Duodenal mucosa (tissue), 2 donors: ENCODE results near the gene NEURL1B.
"Not testable (repeated sequence)": the region's sequence is repeated elsewhere in the genome, so short reads cannot be mapped to it uniquely, and the experiment has no call there.

Experiments
- H3K27ac ChIP-seq: one replicate; pipeline ENCODE4 v1.7.0; 2013; ENCODE audit warnings: low read depth, low read length
- H3K27me3 ChIP-seq, 2 donors: one replicate each; pipeline ENCODE4 v1.7.0; 2013; ENCODE audit warnings: low read length in 2 of 2, control low read depth in 1 of 2; ENCODE audit not compliant: insufficient read depth in 2 of 2, control insufficient read depth in 1 of 2
- H3K36me3 ChIP-seq, 2 donors: one replicate each; pipeline ENCODE4 v1.7.0; 2013; ENCODE audit warnings: low read length in 2 of 2, control low read depth in 1 of 2; ENCODE audit not compliant: insufficient read depth in 2 of 2, control insufficient read depth in 1 of 2
- H3K4me1 ChIP-seq, 2 donors: one replicate each; pipeline ENCODE4 v1.7.0; 2013; ENCODE audit warnings: low read length in 2 of 2, control low read depth in 1 of 2; ENCODE audit not compliant: insufficient read depth in 2 of 2, control insufficient read depth in 1 of 2
- H3K4me3 ChIP-seq, 2 donors: one replicate each; pipeline ENCODE4 v1.7.0; 2013; ENCODE audit warnings: low read length in 2 of 2, low read depth in 1 of 2
- H3K9ac ChIP-seq, 2 donors: one replicate each; pipeline ENCODE4 v1.7.0; 2013; ENCODE audit warnings: low read length in 2 of 2, low read depth in 1 of 2
- H3K9me3 ChIP-seq, 2 donors: one replicate each; pipeline ENCODE4 v1.7.0; 2013; ENCODE audit warnings: low read length in 2 of 2, control low read depth in 1 of 2; ENCODE audit not compliant: control insufficient read depth in 1 of 2

Gene NEURL1B

GRCh38 chr5:172701291-172701656 is 60.2 kb downstream of the NEURL1B start:
- Histone ChIP-seq H3K4me3 (no peak overlapping the region), H3K9ac (no peak overlapping the region), H3K36me3 (no peaks in the 10 kb centered on the region), H3K4me1 (peaks cover 11 to 19% of the 10 kb centered on the region in 2 donors), H3K27me3 (peaks cover 6 to 9% of the 10 kb centered on the region in 2 donors), H3K9me3 (no peaks in the 10 kb centered on the region), H3K27ac (no peak overlapping the region)

GRCh38 chr5:172703952-172704351 is 62.9 kb downstream of the NEURL1B start:
- H3K9me3 ChIP-seq, result no peaks in the 10 kb centered on the region
- no peak overlapping the region for H3K9ac ChIP-seq
- no peaks in the 10 kb centered on the region for H3K36me3 ChIP-seq
- H3K27me3 ChIP-seq, result peaks cover 15 to 18% of the 10 kb centered on the region in 2 donors
- H3K4me3 ChIP-seq, result no peak overlapping the region
- H3K27ac ChIP-seq, result no peak overlapping the region
- peaks cover 5 to 8% of the 10 kb centered on the region in 2 donors for H3K4me1 ChIP-seq

- H3K4me3 ChIP-seq, result no peak overlapping the region
- H3K27ac ChIP-seq, result no peak overlapping the region
- H3K27me3 ChIP-seq, result peaks cover 15 to 18% of the 10 kb centered on the region in 2 donors
- H3K4me1 ChIP-seq, result peaks cover 5 to 8% of the 10 kb centered on the region in 2 donors
- no peaks in the 10 kb centered on the region for H3K9me3 ChIP-seq
- no peak overlapping the region for H3K9ac ChIP-seq
- no peaks in the 10 kb centered on the region for H3K36me3 ChIP-seq
These were observed 64.6 kb downstream of the NEURL1B start for GRCh38 chr5:172705576-172706084.

DNA sequence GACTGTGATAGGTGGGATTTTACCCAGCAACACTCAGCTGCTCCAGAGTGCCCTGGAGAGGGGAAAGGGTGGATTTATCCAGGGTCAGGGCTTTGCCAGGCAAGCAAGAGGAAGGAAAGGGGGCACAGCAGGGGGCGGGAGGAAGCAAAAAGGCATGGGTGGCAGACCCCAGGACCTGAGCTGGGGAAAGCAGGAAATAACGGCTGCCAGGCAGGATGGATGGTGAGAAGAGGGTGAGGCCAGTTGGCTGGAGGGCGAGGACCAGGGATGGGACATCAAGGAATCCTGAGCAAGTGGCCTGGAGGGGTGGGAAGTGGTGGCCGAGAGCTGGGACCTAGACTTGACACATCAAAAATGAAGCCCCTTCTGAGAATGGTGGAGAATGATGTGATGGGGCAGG is 65.7 kb downstream of the NEURL1B start:
- peaks cover 12 to 18% of the 10 kb centered on the region in 2 donors for H3K27me3 ChIP-seq
- no peak overlapping the region for H3K4me3 ChIP-seq
- H3K9ac ChIP-seq, result no peak overlapping the region
- H3K9me3 ChIP-seq, result no peaks in the 10 kb centered on the region
- H3K4me1 ChIP-seq, result no peaks in the 10 kb centered on the region
- no peak overlapping the region for H3K27ac ChIP-seq
- H3K36me3 ChIP-seq, result no peaks in the 10 kb centered on the region

GRCh38 chr5:172707285-172708182 is 66.5 kb downstream of the NEURL1B start:
- Histone ChIP-seq H3K4me3 (no peak overlapping the region), H3K36me3 (no peaks in the 10 kb centered on the region), H3K27me3 (peaks cover 12 to 18% of the 10 kb centered on the region in 2 donors), H3K4me1 (no peaks in the 10 kb centered on the region), H3K27ac (no peak overlapping the region), H3K9ac (no peak overlapping the region), H3K9me3 (no peaks in the 10 kb centered on the region)

- Histone ChIP-seq H3K9ac (no peak overlapping the region), H3K4me1 (peaks cover 0 to under 1% of the 10 kb centered on the region in 2 donors), H3K27ac (no peak overlapping the region), H3K36me3 (no peaks in the 10 kb centered on the region), H3K27me3 (peaks cover 12 to 13% of the 10 kb centered on the region in 2 donors), H3K4me3 (no peak overlapping the region), H3K9me3 (no peaks in the 10 kb centered on the region)
These were observed 67.1 kb downstream of the NEURL1B start for GRCh38 chr5:172708183-172708505.

DNA sequence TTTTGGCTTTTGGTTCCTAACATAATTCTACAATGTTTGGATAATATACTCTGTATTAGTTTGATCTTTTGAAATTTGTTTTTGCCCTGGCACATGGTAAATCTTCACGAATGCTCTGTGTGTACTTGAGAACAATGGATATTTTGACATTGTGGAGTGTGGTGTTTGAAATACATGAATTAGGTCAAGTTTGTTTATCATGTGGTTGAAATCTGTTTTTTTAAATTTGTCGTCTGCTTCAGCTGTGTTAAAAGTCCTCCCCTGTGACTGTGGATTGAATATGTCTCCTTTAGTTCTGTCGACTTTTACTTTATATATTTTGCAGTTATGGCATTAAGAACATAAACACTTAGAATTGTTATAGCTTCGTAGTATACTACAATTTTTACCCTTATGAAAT is 69.6 kb downstream of the NEURL1B start:
- Histone ChIP-seq H3K27ac (no peak overlapping the region), H3K36me3 (no peaks in the 10 kb centered on the region), H3K4me1 (peaks cover 4 to 19% of the 10 kb centered on the region in 2 donors), H3K9ac (no peak overlapping the region), H3K4me3 (no peak overlapping the region), H3K27me3 (peaks cover 12% of the 10 kb centered on the region in 2 donors), H3K9me3 (no peaks in the 10 kb centered on the region)

GRCh38 chr5:172711321-172711861 is 70.3 kb downstream of the NEURL1B start:
- H3K27ac ChIP-seq, H3K9me3 ChIP-seq, H3K9ac ChIP-seq, H3K4me3 ChIP-seq, H3K36me3 ChIP-seq: not testable (repeated sequence)
- Histone ChIP-seq H3K27me3 (peaks cover 10 to 11% of the 10 kb centered on the region in 2 donors), H3K4me1 (peaks cover 4 to 19% of the 10 kb centered on the region in 2 donors)

DNA sequence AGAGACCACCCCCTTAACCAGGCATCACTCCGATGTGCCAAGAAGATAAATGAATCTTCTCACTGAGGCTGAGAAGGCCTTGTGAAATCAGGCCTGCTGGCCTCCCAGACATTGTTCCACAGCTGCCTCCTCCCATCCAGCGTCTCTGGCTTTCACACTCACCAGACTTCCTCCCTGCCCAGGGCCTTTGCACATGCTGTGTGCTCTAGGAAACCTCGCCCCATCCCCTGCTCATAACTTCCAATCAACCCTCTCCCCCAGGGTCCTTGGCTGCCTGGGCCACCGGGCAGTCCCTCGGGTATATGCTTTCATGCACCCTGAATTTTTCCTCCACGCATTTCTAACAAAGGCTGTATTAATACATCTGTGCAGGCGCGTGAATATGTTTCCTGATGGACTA is 71.5 kb downstream of the NEURL1B start:
- no peaks in the 10 kb centered on the region for H3K9me3 ChIP-seq
- peaks cover under 1 to 7% of the 10 kb centered on the region in 2 donors for H3K27me3 ChIP-seq
- no peak overlapping the region for H3K27ac ChIP-seq
- H3K4me3 ChIP-seq, result no peak overlapping the region
- H3K4me1 ChIP-seq, result peaks cover 4 to 19% of the 10 kb centered on the region in 2 donors
- H3K9ac ChIP-seq, result no peak overlapping the region
- no peaks in the 10 kb centered on the region for H3K36me3 ChIP-seq

GRCh38 chr5:172713113-172713808 is 72.2 kb downstream of the NEURL1B start:
- Histone ChIP-seq H3K36me3 (no peaks in the 10 kb centered on the region), H3K9ac (no peak overlapping the region), H3K27ac (no peak overlapping the region), H3K4me3 (no peak overlapping the region), H3K27me3 (peaks cover 0 to 4% of the 10 kb centered on the region in 2 donors), H3K9me3 (no peaks in the 10 kb centered on the region), H3K4me1 (peaks cover 4 to 19% of the 10 kb centered on the region in 2 donors)
